ENCODE results near the gene OCA2.
A peak's percentile ranks its signal among the peaks of the same experiment; 100 is the strongest.
"Not testable (repeated sequence)": the region's sequence is repeated elsewhere in the genome, so short reads cannot be mapped to it uniquely, and the experiment has no call there.

The OCA2 gene

GRCh38 chr15:27774191-27774590, 324.9 kb downstream of the OCA2 start:
- H3K27me3 ChIP-seq (ENCODE audit: insufficient read depth, low read length): no peaks in the 10 kb centered on the region
- H3K9ac ChIP-seq (ENCODE audit: low read depth, low read length): no peak overlapping the region
- no peaks in the 10 kb centered on the region for H3K36me3 ChIP-seq (ENCODE audit: insufficient read depth, low read length)
- H3K4me3 ChIP-seq (ENCODE audit: low read length): no peak overlapping the region
- H3K4me1 ChIP-seq (ENCODE audit: insufficient read depth, low read length): no peaks in the 10 kb centered on the region
- 91% methylated on average over 6 of the region's 6 CpGs for WGBS
- no peak overlapping the region for H3K27ac ChIP-seq (ENCODE audit: low read depth, low read length)
- no peaks in the 10 kb centered on the region for H3K9me3 ChIP-seq (ENCODE audit: insufficient read depth, low read depth, low read length)

DNA sequence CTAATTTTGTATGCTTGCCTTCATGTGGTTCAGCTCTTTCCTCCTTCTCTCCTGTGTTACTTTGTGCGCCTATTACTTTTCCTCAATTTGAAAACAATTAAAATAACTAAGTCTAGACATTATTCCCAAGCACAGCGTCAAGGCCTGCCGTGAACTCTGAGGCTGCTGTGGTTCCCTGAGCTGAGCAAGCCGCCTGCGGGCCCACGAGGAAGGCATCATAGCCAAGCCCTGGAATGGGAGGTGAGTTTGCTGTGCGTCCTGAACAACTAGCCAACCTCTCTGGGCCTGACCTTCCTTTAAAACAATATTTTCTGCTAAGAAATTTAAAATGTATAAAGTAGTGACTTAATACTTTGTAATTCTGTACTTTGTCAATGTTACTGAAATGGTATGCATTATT, 327.2 kb downstream of the OCA2 start:
- H3K4me1 ChIP-seq (ENCODE audit: insufficient read depth, low read length): peaks cover 12% of the 10 kb centered on the region
- no peaks in the 10 kb centered on the region for H3K27me3 ChIP-seq (ENCODE audit: insufficient read depth, low read length)
- no peak overlapping the region for H3K9ac ChIP-seq (ENCODE audit: low read depth, low read length)
- peaks cover 6% of the 10 kb centered on the region for H3K9me3 ChIP-seq (ENCODE audit: insufficient read depth, low read depth, low read length)
- H3K36me3 ChIP-seq (ENCODE audit: insufficient read depth, low read length): no peaks in the 10 kb centered on the region
- WGBS: 97% methylated on average over 7 of the region's 7 CpGs
- H3K4me3 ChIP-seq (ENCODE audit: low read length): no peak overlapping the region
- no peak overlapping the region for H3K27ac ChIP-seq (ENCODE audit: low read depth, low read length)

- Histone ChIP-seq H3K4me1 (ENCODE audit: insufficient read depth, low read length) (peaks cover 12% of the 10 kb centered on the region), H3K27ac (ENCODE audit: low read depth, low read length) (no peak overlapping the region), H3K9ac (ENCODE audit: low read depth, low read length) (no peak overlapping the region), H3K9me3 (ENCODE audit: insufficient read depth, low read depth, low read length) (peaks cover 10% of the 10 kb centered on the region), H3K36me3 (ENCODE audit: insufficient read depth, low read length) (no peaks in the 10 kb centered on the region), H3K27me3 (ENCODE audit: insufficient read depth, low read length) (no peaks in the 10 kb centered on the region), H3K4me3 (ENCODE audit: low read length) (no peak overlapping the region)
- WGBS: 94% methylated on average over 26 of the region's 26 CpGs
Observed at GRCh38 chr15:27770769-27771554, 328.2 kb downstream of the OCA2 start.

DNA sequence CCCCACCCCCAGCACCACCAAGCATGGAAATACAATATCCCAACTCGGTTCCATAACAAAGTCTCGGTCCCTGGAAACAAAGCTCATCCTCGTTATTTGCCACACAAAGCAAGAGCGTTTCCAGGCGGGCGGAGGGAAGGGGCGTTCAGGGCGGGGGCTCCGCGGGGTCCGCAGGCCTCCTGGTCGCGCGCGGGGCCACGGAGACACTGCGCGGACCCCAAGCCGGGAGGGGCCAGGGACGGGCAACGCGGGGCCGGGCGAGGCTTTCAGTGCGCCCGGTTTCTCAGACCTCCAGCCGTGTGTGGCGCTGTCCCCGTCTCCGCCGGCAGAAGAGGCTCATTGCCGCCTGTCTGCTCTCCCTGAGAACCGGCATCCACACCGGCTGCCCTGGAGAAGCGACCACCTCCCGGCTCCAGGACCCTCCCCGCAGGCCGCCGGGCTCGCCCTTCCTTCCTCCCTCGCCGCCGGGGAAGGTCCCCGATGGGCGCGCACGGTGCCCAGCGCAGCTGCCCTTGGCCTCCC, 329.0 kb downstream of the OCA2 start:
- H3K27ac ChIP-seq (ENCODE audit: low read depth, low read length): no peak overlapping the region
- H3K4me1 ChIP-seq (ENCODE audit: insufficient read depth, low read length): peaks cover 12% of the 10 kb centered on the region
- H3K27me3 ChIP-seq (ENCODE audit: insufficient read depth, low read length): no peaks in the 10 kb centered on the region
- H3K9me3 ChIP-seq (ENCODE audit: insufficient read depth, low read depth, low read length): peaks cover 10% of the 10 kb centered on the region
- no peak overlapping the region for H3K9ac ChIP-seq (ENCODE audit: low read depth, low read length)
- WGBS: 97% methylated on average over 48 of the region's 48 CpGs
- H3K4me3 ChIP-seq (ENCODE audit: low read length): no peak overlapping the region
- no peaks in the 10 kb centered on the region for H3K36me3 ChIP-seq (ENCODE audit: insufficient read depth, low read length)

DNA sequence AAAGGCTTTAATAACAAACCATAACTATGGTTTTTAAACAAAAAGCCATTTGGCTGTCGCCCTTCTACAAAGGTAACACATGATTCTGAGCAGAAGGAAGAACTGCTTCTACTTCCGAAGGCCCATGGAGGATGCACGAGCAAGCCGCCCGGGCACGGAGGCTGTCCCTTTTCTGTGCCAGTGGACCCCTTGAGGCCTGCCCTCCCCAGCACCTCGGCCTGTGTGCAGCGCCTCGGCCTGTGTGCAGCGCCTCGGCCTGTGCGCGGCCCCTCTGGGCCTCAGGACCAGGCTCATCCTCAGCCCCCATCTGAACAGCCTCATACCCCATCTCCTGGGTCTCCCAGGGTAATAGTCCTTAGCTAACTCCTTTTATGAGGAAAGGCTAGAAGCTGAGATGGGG, 329.5 kb downstream of the OCA2 start:
- 97% methylated on average over 13 of the region's 13 CpGs for WGBS
- Histone ChIP-seq H3K4me1 (ENCODE audit: insufficient read depth, low read length) (peaks cover 12% of the 10 kb centered on the region), H3K9ac (ENCODE audit: low read depth, low read length) (no peak overlapping the region), H3K36me3 (ENCODE audit: insufficient read depth, low read length) (no peaks in the 10 kb centered on the region), H3K27me3 (ENCODE audit: insufficient read depth, low read length) (no peaks in the 10 kb centered on the region), H3K9me3 (ENCODE audit: insufficient read depth, low read depth, low read length) (peaks cover 10% of the 10 kb centered on the region), H3K4me3 (ENCODE audit: low read length) (no peak overlapping the region), H3K27ac (ENCODE audit: low read depth, low read length) (no peak overlapping the region)

- Histone ChIP-seq H3K4me1 (ENCODE audit: insufficient read depth, low read length) (peaks cover 16% of the 10 kb centered on the region), H3K36me3 (ENCODE audit: insufficient read depth, low read length) (no peaks in the 10 kb centered on the region), H3K9me3 (ENCODE audit: insufficient read depth, low read depth, low read length) (peaks cover 10% of the 10 kb centered on the region), H3K4me3 (ENCODE audit: low read length) (no peak overlapping the region), H3K9ac (ENCODE audit: low read depth, low read length) (no peak overlapping the region), H3K27me3 (ENCODE audit: insufficient read depth, low read length) (no peaks in the 10 kb centered on the region), H3K27ac (ENCODE audit: low read depth, low read length) (no peak overlapping the region; the same call in 1 of the 2 replicates)
- WGBS: 92% methylated on average over 24 of the region's 24 CpGs
Observed at GRCh38 chr15:27768732-27769475, 330.2 kb downstream of the OCA2 start.

- Histone ChIP-seq H3K4me1 (ENCODE audit: insufficient read depth, low read length) (peaks cover 16% of the 10 kb centered on the region), H3K27me3 (ENCODE audit: insufficient read depth, low read length) (no peaks in the 10 kb centered on the region), H3K9me3 (ENCODE audit: insufficient read depth, low read depth, low read length) (peaks cover 10% of the 10 kb centered on the region), H3K36me3 (ENCODE audit: insufficient read depth, low read length) (no peaks in the 10 kb centered on the region), H3K9ac (ENCODE audit: low read depth, low read length) (no peak overlapping the region; the same call in 1 of the 2 replicates), H3K27ac (ENCODE audit: low read depth, low read length) (peak overlapping the region; percentile 71; the same call in 1 of the 2 replicates), H3K4me3 (ENCODE audit: low read length) (no peak overlapping the region)
- 83% methylated on average over 14 of the region's 14 CpGs for WGBS
Observed at GRCh38 chr15:27767918-27768640, 331.0 kb downstream of the OCA2 start.

- peaks cover 10% of the 10 kb centered on the region for H3K9me3 ChIP-seq (ENCODE audit: insufficient read depth, low read depth, low read length)
- not testable (repeated sequence) for H3K9ac ChIP-seq (ENCODE audit: low read depth, low read length); H3K27ac ChIP-seq (ENCODE audit: low read depth, low read length); H3K4me3 ChIP-seq (ENCODE audit: low read length); H3K36me3 ChIP-seq (ENCODE audit: insufficient read depth, low read length); H3K27me3 ChIP-seq (ENCODE audit: insufficient read depth, low read length)
- peaks cover 16% of the 10 kb centered on the region for H3K4me1 ChIP-seq (ENCODE audit: insufficient read depth, low read length)
Observed at GRCh38 chr15:27767430-27767829, 331.7 kb downstream of the OCA2 start.

DNA sequence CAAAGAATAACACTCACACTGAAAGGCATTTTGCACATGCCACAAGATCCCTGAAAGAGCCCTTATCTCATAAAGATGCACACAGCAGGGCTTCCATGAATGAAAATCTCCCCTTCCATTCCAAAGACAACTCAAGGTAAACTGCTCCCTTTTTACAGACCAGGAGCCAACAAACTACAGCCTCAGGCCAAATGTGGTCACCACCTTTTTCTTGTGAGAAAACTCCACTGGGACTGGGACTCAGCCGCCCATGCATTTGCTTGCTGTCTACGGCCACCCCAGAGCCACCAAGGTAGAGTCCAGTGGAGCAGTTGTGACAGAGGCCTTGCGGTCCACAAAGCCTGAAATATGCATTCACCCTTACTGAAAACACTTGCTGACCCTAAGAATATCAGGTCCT, 334.8 kb downstream of the OCA2 start:
- Histone ChIP-seq H3K27me3 (ENCODE audit: insufficient read depth, low read length) (no peaks in the 10 kb centered on the region), H3K27ac (ENCODE audit: low read depth, low read length) (0 out of 2 replicates have a peak overlapping the region, but pooled peaks have one; percentile 24), H3K9ac (ENCODE audit: low read depth, low read length) (no peak overlapping the region), H3K36me3 (ENCODE audit: insufficient read depth, low read length) (no peaks in the 10 kb centered on the region), H3K4me1 (ENCODE audit: insufficient read depth, low read length) (peaks cover 16% of the 10 kb centered on the region), H3K9me3 (ENCODE audit: insufficient read depth, low read depth, low read length) (peaks cover 10% of the 10 kb centered on the region), H3K4me3 (ENCODE audit: low read length) (no peak overlapping the region)
- 72% methylated on average over 3 of the region's 3 CpGs for WGBS

DNA sequence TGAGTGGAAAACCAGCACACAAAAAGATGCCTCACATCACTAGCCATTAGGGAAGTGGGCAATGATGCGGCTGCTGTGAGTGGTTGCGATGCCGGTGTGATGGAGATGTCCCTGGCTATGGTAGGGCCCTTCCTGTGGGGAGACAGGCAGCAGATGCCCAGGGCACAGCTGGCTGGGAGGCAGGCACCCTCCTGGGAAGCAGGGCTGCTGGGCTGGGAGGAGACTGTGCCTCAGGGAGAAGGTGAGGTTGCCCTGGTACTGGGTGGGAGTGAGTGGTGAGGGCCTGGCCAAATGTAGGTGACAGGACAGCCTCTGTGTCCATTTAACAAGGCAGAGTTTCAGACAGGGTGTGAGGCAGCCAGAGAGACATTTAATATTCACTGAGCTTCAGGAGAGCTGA, 335.6 kb downstream of the OCA2 start:
- Histone ChIP-seq H3K4me1 (ENCODE audit: insufficient read depth, low read length) (peaks cover 12% of the 10 kb centered on the region), H3K36me3 (ENCODE audit: insufficient read depth, low read length) (no peaks in the 10 kb centered on the region), H3K9ac (ENCODE audit: low read depth, low read length) (no peak overlapping the region), H3K9me3 (ENCODE audit: insufficient read depth, low read depth, low read length) (peaks cover 10% of the 10 kb centered on the region), H3K4me3 (ENCODE audit: low read length) (no peak overlapping the region), H3K27ac (ENCODE audit: low read depth, low read length) (no peak overlapping the region), H3K27me3 (ENCODE audit: insufficient read depth, low read length) (no peaks in the 10 kb centered on the region)
- 93% methylated on average over 3 of the region's 3 CpGs for WGBS

DNA sequence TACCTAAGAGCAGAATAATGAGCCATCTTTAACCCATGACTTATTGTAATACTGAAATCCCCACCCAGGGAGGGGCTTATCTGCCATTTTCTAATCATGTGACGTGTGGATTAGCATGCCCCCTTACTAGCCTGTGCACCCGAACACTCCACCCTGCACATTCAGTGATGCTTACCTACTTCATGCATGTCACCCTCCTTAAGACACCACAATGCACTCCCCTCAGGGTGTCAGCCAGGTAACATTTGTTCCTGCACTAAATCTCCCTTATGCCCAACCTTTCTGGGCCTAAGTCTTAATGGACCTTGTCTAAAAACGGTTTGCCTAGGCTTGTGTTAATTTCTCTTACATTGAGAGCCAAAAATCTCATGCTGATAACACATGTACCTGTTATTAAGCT, 336.6 kb downstream of the OCA2 start:
- H3K4me1 ChIP-seq (ENCODE audit: insufficient read depth, low read length): 0 out of 2 replicates have a peak, but pooled peaks cover 3% of the 10 kb centered on the region
- no peaks in the 10 kb centered on the region for H3K36me3 ChIP-seq (ENCODE audit: insufficient read depth, low read length)
- H3K4me3 ChIP-seq (ENCODE audit: low read length): no peak overlapping the region
- no peak overlapping the region for H3K27ac ChIP-seq (ENCODE audit: low read depth, low read length)
- H3K9ac ChIP-seq (ENCODE audit: low read depth, low read length): no peak overlapping the region
- no peaks in the 10 kb centered on the region for H3K27me3 ChIP-seq (ENCODE audit: insufficient read depth, low read length)
- peaks cover 10% of the 10 kb centered on the region for H3K9me3 ChIP-seq (ENCODE audit: insufficient read depth, low read depth, low read length)
- WGBS: 95% methylated on average over 3 of the region's 3 CpGs

Measured in HUES64 (cell line).